CD14-positive monocyte (primary cell): ENCODE data around the gene ZC3HAV1. TPM values are rescaled to one million over a fixed set of nuclear protein-coding genes. Genes with fewer than 3 reads are reported as not detected.
"Not testable (repeated sequence)": the region's sequence is repeated elsewhere in the genome, so short reads cannot be mapped to it uniquely, and the experiment has no call there.

Experiments
- DNase-seq, 3 donors: peaks; one replicate each; pipeline ENCODE4 v3.0.0-alpha.2; 2011 to 2022
- H2AFZ ChIP-seq: 2 replicates; pipeline ENCODE4 v1.6.0; 2012; ENCODE audit warnings: mild to moderate bottlenecking, low read depth, low read length, inconsistent platforms; ENCODE audit not compliant: insufficient read depth, poor library complexity, severe bottlenecking
- H3K27ac ChIP-seq, 2 donors: 1 replicate in 1 of 2; 2 replicates in 1 of 2; pipeline ENCODE4 v1.5.1; 2012 to 2013; ENCODE audit warnings: low read length in 2 of 2, control low read depth in 1 of 2, inconsistent platforms in 1 of 2, low read depth in 1 of 2, mild to moderate bottlenecking in 1 of 2
- H3K27me3 ChIP-seq, 2 donors: one replicate each; pipeline versions ENCODE4 v1.6.0 to v1.6.1; 2011 to 2013; ENCODE audit warnings: low read length in 2 of 2; ENCODE audit not compliant: control insufficient read depth in 2 of 2, insufficient read depth in 2 of 2
- H3K36me3 ChIP-seq, 2 donors: replicated peaks in 1 of 2; 1 replicate in 1 of 2; 2 replicates in 1 of 2; pipeline versions ENCODE4 v1.5.1 to v1.6.1; 2012 to 2013; ENCODE audit warnings: low read length in 2 of 2, control low read depth in 1 of 2, inconsistent platforms in 1 of 2, mild to moderate bottlenecking in 1 of 2; ENCODE audit not compliant: insufficient read depth in 2 of 2, control insufficient read depth in 1 of 2
- H3K4me1 ChIP-seq, 2 donors: 1 replicate in 1 of 2; 2 replicates in 1 of 2; pipeline versions ENCODE4 v1.5.1 to v1.6.1; 2012 to 2013; ENCODE audit warnings: low read length in 2 of 2, control low read depth in 1 of 2, inconsistent platforms in 1 of 2, mild to moderate bottlenecking in 1 of 2, moderate library complexity in 1 of 2; ENCODE audit not compliant: insufficient read depth in 2 of 2, control insufficient read depth in 1 of 2
- H3K4me2 ChIP-seq: replicated peaks from 2 replicates; pipeline ENCODE3; 2012; ENCODE audit warnings: low read length, moderate library complexity, mild to moderate bottlenecking; ENCODE audit not compliant: poor library complexity, severe bottlenecking; ENCODE audit errors: extremely low read depth
- H3K4me3 ChIP-seq, 3 experiments: fragments of 200-600 bp in 1 of 3; sonication (generic) in 1 of 3; replicated peaks in 1 of 3; 1 replicate in 2 of 3; 2 replicates in 1 of 3; pipeline ENCODE4 v1.5.1; 2011 to 2013; ENCODE audit warnings: low read length in 3 of 3, mild to moderate bottlenecking in 3 of 3, control low read depth in 2 of 3, low read depth in 2 of 3, inconsistent platforms in 1 of 3, moderate library complexity in 1 of 3
- H3K79me2 ChIP-seq: 2 replicates; pipeline ENCODE4 v1.6.0; 2012; ENCODE audit warnings: mild to moderate bottlenecking, control low read depth, inconsistent platforms, low read length, moderate library complexity; ENCODE audit not compliant: insufficient read depth
- H3K9ac ChIP-seq: 2 replicates; pipeline ENCODE4 v1.6.0; 2017; ENCODE audit warnings: low read length, mild to moderate bottlenecking; ENCODE audit not compliant: insufficient read depth, poor library complexity, severe bottlenecking
- H3K9me3 ChIP-seq, 2 donors: replicated peaks in 1 of 2; 1 replicate in 1 of 2; 2 replicates in 1 of 2; pipeline versions ENCODE4 v1.5.1 to v1.6.1; 2012 to 2013; ENCODE audit warnings: low read length in 2 of 2, control low read depth in 1 of 2; ENCODE audit not compliant: control insufficient read depth in 1 of 2, insufficient read depth in 1 of 2
- H4K20me1 ChIP-seq: 2 replicates; pipeline ENCODE4 v1.6.0; 2012; ENCODE audit warnings: mild to moderate bottlenecking, low read length, control low read depth, moderate library complexity; ENCODE audit not compliant: insufficient read depth
- H3K27ac Mint-ChIP-seq, 7 donors: one replicate each; pipeline ENCODE4 v1.8.0; 2020; ENCODE audit warnings: mild to moderate bottlenecking in 7 of 7, mixed read lengths in 7 of 7, moderate library complexity in 6 of 7, inconsistent platforms in 2 of 7
- H3K27me3 Mint-ChIP-seq, 3 donors: one replicate each; pipeline ENCODE4 v1.8.0; 2021 to 2022; ENCODE audit warnings: low read depth in 3 of 3, mild to moderate bottlenecking in 3 of 3, mixed read lengths in 3 of 3, moderate library complexity in 3 of 3, inconsistent platforms in 1 of 3
- H3K36me3 Mint-ChIP-seq, 2 donors: one replicate each; pipeline ENCODE4 v1.8.0; 2020; ENCODE audit warnings: mixed read lengths in 2 of 2, inconsistent platforms in 1 of 2, mild to moderate bottlenecking in 1 of 2
- H3K4me1 Mint-ChIP-seq: one replicate; pipeline ENCODE4 v1.8.0; 2020; ENCODE audit warnings: mild to moderate bottlenecking, mixed read lengths
- H3K4me3 Mint-ChIP-seq, 2 donors: one replicate each; pipeline ENCODE4 v1.8.0; 2020; ENCODE audit warnings: mild to moderate bottlenecking in 2 of 2, mixed read lengths in 2 of 2, moderate library complexity in 1 of 2
- H3K9me3 Mint-ChIP-seq, 7 donors: one replicate each; pipeline ENCODE4 v1.8.0; 2020 to 2022; ENCODE audit warnings: mixed read lengths in 7 of 7, mild to moderate bottlenecking in 6 of 7, moderate library complexity in 6 of 7, inconsistent platforms in 2 of 7
- CTCF ChIP-seq: fragments of 200-600 bp; IDR thresholded peaks from one replicate; pipeline ENCODE4 v1.8.0; 2022; ENCODE audit warnings: antibody characterized with exemption, mild to moderate bottlenecking
- WGBS: methylation state at CpG from one replicate; pipeline ENCODE4 v1.1.5; 2013; ENCODE audit warnings: missing lambda C conversion rate; ENCODE audit not compliant: insufficient coverage; 5-methylcytosine and 5-hydroxymethylcytosine counted together
- intact Hi-C, 2 donors: fragments of 100-400 bp; cut with micrococcal nuclease; formaldehyde crosslinking; loops; one replicate each; pipeline versions ENCODE4 v1.15.0 to v1.15.1; 2023
- polyA plus RNA-seq, 3 donors: library from polyadenylated mRNA; depleted of rRNA in 1 of 3; unstranded in 2 of 3; stranded (reverse) in 1 of 3; fragments of 300-500 nt in 2 of 3; fragments of >200 nt in 1 of 3; fragmentation: Illumina TruSeq in 2 of 3; gene quantifications; 1 replicate in 2 of 3; 2 replicates in 1 of 3; pipeline ENCODE4 v1.2.3, GENCODE V29; 2012 to 2021

ZC3HAV1 gene
- polyA plus RNA-seq, 3 donors: 20.7 to 30.2 (median 21.2) TPM

DNA sequence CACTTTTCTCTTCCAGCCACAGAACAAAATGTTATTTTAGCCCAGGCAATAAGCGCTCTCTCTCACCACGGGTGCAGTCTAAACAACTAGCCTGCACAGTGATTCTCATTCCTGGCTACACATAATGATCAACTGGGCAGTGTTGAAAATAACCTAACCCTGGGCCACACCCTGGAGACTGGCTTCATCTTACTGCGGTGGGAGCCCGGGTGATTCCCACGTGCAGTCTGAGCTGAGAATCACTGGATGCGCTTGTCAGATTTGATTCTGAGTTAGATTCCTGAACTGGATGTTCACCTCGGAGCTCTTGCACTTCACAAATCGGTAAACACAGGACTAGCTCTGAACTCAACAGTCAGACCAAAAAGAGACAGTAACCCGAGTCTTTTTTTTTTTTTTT, 14.9 kb downstream of the ZC3HAV1 start:
- H4K20me1 ChIP-seq: peaks cover 95% of the 10 kb centered on the region
- H3K27ac ChIP-seq: peak overlapping the region in 1 of 2 donors; percentile 54
- peaks cover 39 to 64% of the 10 kb centered on the region in 2 donors for H3K36me3 Mint-ChIP-seq
- WGBS: 48% methylated on average over 6 of the region's 9 CpGs
- no peaks in the 10 kb centered on the region for H3K9me3 ChIP-seq
- peaks cover 0 to 2% (median 0%) of the 10 kb centered on the region in 7 donors for H3K9me3 Mint-ChIP-seq
- peak overlapping the region; percentile 45 for H3K4me2 ChIP-seq
- H3K4me1 ChIP-seq: peaks cover 14 to 20% of the 10 kb centered on the region in 2 donors
- H3K27me3 ChIP-seq: no peaks in the 10 kb centered on the region
- DNase-seq: no peak
- TF ChIP-seq CTCF: no peak
- H3K9ac ChIP-seq: no peak overlapping the region
- intact Hi-C loops: no loop called here
- no peak overlapping the region for H3K4me3 ChIP-seq
- H3K36me3 ChIP-seq: peaks cover 26 to 55% of the 10 kb centered on the region in 2 donors
- H3K4me1 Mint-ChIP-seq: peaks cover 40% of the 10 kb centered on the region
- peaks cover 98% of the 10 kb centered on the region for H3K79me2 ChIP-seq
- H3K27ac Mint-ChIP-seq: peak overlapping the region; percentile 10 to 90 (median 59)
- H3K4me3 Mint-ChIP-seq: no peak overlapping the region
- H2AFZ ChIP-seq: no peak overlapping the region
- peaks cover 0 to 3% (median 0%) of the 10 kb centered on the region in 3 donors for H3K27me3 Mint-ChIP-seq

- no peak overlapping the region for H3K4me2 ChIP-seq
- peaks cover 36% of the 10 kb centered on the region for H3K4me1 Mint-ChIP-seq
- no peaks in the 10 kb centered on the region for H3K27me3 ChIP-seq
- H3K79me2 ChIP-seq: peaks cover 98% of the 10 kb centered on the region
- H3K36me3 Mint-ChIP-seq: peaks cover 42 to 65% of the 10 kb centered on the region in 2 donors
- peaks cover 95% of the 10 kb centered on the region for H4K20me1 ChIP-seq
- H2AFZ ChIP-seq: no peak overlapping the region
- no peak for DNase-seq
- intact Hi-C loops: no loop called here
- peak overlapping the region in 1 of 2 donors; percentile 6 for H3K27ac ChIP-seq
- H3K4me1 ChIP-seq: peaks cover 14 to 20% of the 10 kb centered on the region in 2 donors
- no peaks in the 10 kb centered on the region for H3K9me3 ChIP-seq
- no peak for TF ChIP-seq CTCF
- H3K4me3 Mint-ChIP-seq: no peak overlapping the region
- H3K27me3 Mint-ChIP-seq: peaks cover 0 to 3% (median 0%) of the 10 kb centered on the region in 3 donors
- peak overlapping the region in 5 of 7 donors; percentile 15 to 90 (median 59) for H3K27ac Mint-ChIP-seq
- no CpG with 5 or more reads among the region's 3 CpGs for WGBS
- peaks cover 0 to 5% (median 0%) of the 10 kb centered on the region in 7 donors for H3K9me3 Mint-ChIP-seq
- H3K36me3 ChIP-seq: peaks cover 29 to 58% of the 10 kb centered on the region in 2 donors
- no peak overlapping the region for H3K9ac ChIP-seq
- H3K4me3 ChIP-seq: no peak overlapping the region
These were observed 15.5 kb downstream of the ZC3HAV1 start for GRCh38 chr7:139094030-139094429.

- Histone ChIP-seq H3K27ac (peak overlapping the region in 1 of 2 donors; percentile 6), H3K79me2 (peaks cover 98% of the 10 kb centered on the region), H3K4me1 (peaks cover 14 to 20% of the 10 kb centered on the region in 2 donors), H3K36me3 (peaks cover 28 to 58% of the 10 kb centered on the region in 2 donors), H4K20me1 (peaks cover 95% of the 10 kb centered on the region)
- Mint-ChIP-seq H3K36me3 (peaks cover 43 to 70% of the 10 kb centered on the region in 2 donors), H3K4me1 (peaks cover 35% of the 10 kb centered on the region), H3K27ac (peak overlapping the region in 4 of 7 donors; percentile 9 to 90 (median 40))
- DNase-seq, H3K4me3 Mint-ChIP-seq, H3K27me3 Mint-ChIP-seq, intact Hi-C loops, H3K4me3 ChIP-seq, H3K9me3 Mint-ChIP-seq, H3K27me3 ChIP-seq, H2AFZ ChIP-seq, H3K4me2 ChIP-seq, H3K9me3 ChIP-seq, H3K9ac ChIP-seq: not testable (repeated sequence)
- WGBS: 100% methylated on average over 4 of the region's 10 CpGs
These were observed 16.0 kb downstream of the ZC3HAV1 start for GRCh38 chr7:139093512-139093911.
